Common myeloid progenitor, CD34-positive (primary cell): ENCODE results near the gene DYNLL2.
"Not testable (repeated sequence)": the region's sequence is repeated elsewhere in the genome, so short reads cannot be mapped to it uniquely, and the experiment has no call there.

Source experiments
- CTCF ChIA-PET: fragments of 350-600 bp; sonication (Branson Sonifier 250); formaldehyde crosslinking; loops from one replicate; lab custom pipeline; 2021; ENCODE audit warnings: antibody characterized with exemption; lab: Charles Lee
- POLR2A ChIA-PET: fragments of 350-600 bp; sonication (Branson Sonifier 250); formaldehyde crosslinking; loops from one replicate; lab custom pipeline; 2021; ENCODE audit warnings: antibody characterized with exemption; lab: Charles Lee
- DNase-seq, 3 donors: peaks; one replicate each; pipeline versions ENCODE4 v3.0.0 to v3.0.0-alpha.2; 2013
- H3K27ac ChIP-seq, 2 experiments: 1 replicate in 1 of 2; 2 replicates in 1 of 2; pipeline ENCODE4 v1.7.0; 2013; ENCODE audit warnings: inconsistent platforms in 2 of 2, low read length in 2 of 2, mild to moderate bottlenecking in 2 of 2, low read depth in 1 of 2, moderate library complexity in 1 of 2; ENCODE audit not compliant: severe bottlenecking in 2 of 2, insufficient read depth in 1 of 2, poor library complexity in 1 of 2
- H3K27me3 ChIP-seq, 5 experiments: replicated peaks in 2 of 5; 1 replicate in 3 of 5; 2 replicates in 2 of 5; pipeline versions ENCODE4 v1.6.1 to v1.7.0; 2013; ENCODE audit warnings: low read length in 4 of 5, mild to moderate bottlenecking in 2 of 5, moderate library complexity in 2 of 5, inconsistent platforms in 1 of 5; ENCODE audit not compliant: insufficient read depth in 5 of 5, control insufficient read depth in 4 of 5
- H3K36me3 ChIP-seq, 4 experiments: 1 replicate in 2 of 4; 2 replicates in 2 of 4; pipeline versions ENCODE4 v1.6.1 to v1.7.0; 2013; ENCODE audit warnings: low read length in 3 of 4, control low read depth in 1 of 4, mild to moderate bottlenecking in 1 of 4; ENCODE audit not compliant: control insufficient read depth in 4 of 4, insufficient read depth in 4 of 4
- H3K4me1 ChIP-seq, 4 experiments: 1 replicate in 3 of 4; 2 replicates in 1 of 4; pipeline versions ENCODE4 v1.6.1 to v1.7.1; 2013; ENCODE audit warnings: low read length in 3 of 4, mild to moderate bottlenecking in 3 of 4, control low read depth in 1 of 4, inconsistent platforms in 1 of 4, moderate library complexity in 1 of 4; ENCODE audit not compliant: control insufficient read depth in 4 of 4, insufficient read depth in 4 of 4; ENCODE audit errors: control extremely low read depth in 1 of 4
- H3K4me3 ChIP-seq, 7 experiments: 1 replicate in 4 of 7; 2 replicates in 3 of 7; pipeline versions ENCODE4 v1.5.1 to v1.7.0; 2013; ENCODE audit warnings: mild to moderate bottlenecking in 7 of 7, low read length in 6 of 7, moderate library complexity in 6 of 7, inconsistent platforms in 2 of 7, low read depth in 2 of 7, control low read depth in 1 of 7; ENCODE audit not compliant: insufficient read depth in 4 of 7, control insufficient read depth in 1 of 7; ENCODE audit errors: extremely low read depth in 1 of 7
- H3K9me3 ChIP-seq, 5 experiments: 1 replicate in 4 of 5; 2 replicates in 1 of 5; pipeline versions ENCODE4 v1.6.1 to v1.7.1; 2013; ENCODE audit warnings: low read length in 4 of 5, mild to moderate bottlenecking in 2 of 5, inconsistent platforms in 1 of 5, low read depth in 1 of 5, moderate library complexity in 1 of 5; ENCODE audit not compliant: control insufficient read depth in 4 of 5, insufficient read depth in 2 of 5; ENCODE audit errors: control extremely low read depth in 1 of 5
- WGBS: methylation state at CpG from one replicate; pipeline ENCODE4 v1.1.5; 2013; ENCODE audit not compliant: insufficient coverage; 5-methylcytosine and 5-hydroxymethylcytosine counted together

The DYNLL2 gene

GRCh38 chr17:58121925-58122324 lies 38.7 kb downstream of the DYNLL2 start:
- no peak overlapping the region for H3K27ac ChIP-seq
- CTCF ChIA-PET, result interaction anchor here (0.6 to 2.8 kb wide), 19 partner anchors 10 to 259 kb away, joined by 3 to 15 read pairs (median 4); partner anchors contain the start of genes MKS1 and OR4D2
- H3K27me3 ChIP-seq, result peaks cover 0 to 3% (median 2%) of the 10 kb centered on the region in 5 experiments

GRCh38 chr17:58127846-58128245 lies 44.6 kb downstream of the DYNLL2 start:
- Histone ChIP-seq H3K36me3 (no peaks in the 10 kb centered on the region), H3K4me3 (no peak overlapping the region)
- WGBS, result 58% methylated on average over 1 of the region's 1 CpG

More at GRCh38 chr17:58121925-58122324, 38.7 kb downstream of the DYNLL2 start:
- 0% methylated on average over 1 of the region's 5 CpGs for WGBS
- no peak overlapping the region for H3K4me3 ChIP-seq
- POLR2A ChIA-PET, result interaction anchor here (0.6 kb wide), 1 partner anchor 1042 kb away, joined by 5 read pairs; no protein-coding TSS in a partner anchor
- peak; percentile 76 to 85 (median 84) for DNase-seq
- no peaks in the 10 kb centered on the region for H3K9me3 ChIP-seq
- H3K4me1 ChIP-seq, result no peaks in the 10 kb centered on the region
- no peaks in the 10 kb centered on the region for H3K36me3 ChIP-seq

GRCh38 chr17:58132697-58133096 lies 49.5 kb downstream of the DYNLL2 start:
- POLR2A ChIA-PET, H3K4me3 ChIP-seq, H3K9me3 ChIP-seq, H3K27ac ChIP-seq, H3K27me3 ChIP-seq, H3K4me1 ChIP-seq, H3K36me3 ChIP-seq, CTCF ChIA-PET, DNase-seq: not testable (repeated sequence)
- no CpG with 5 or more reads among the region's 5 CpGs for WGBS

More at GRCh38 chr17:58127846-58128245, 44.6 kb downstream of the DYNLL2 start:
- Histone ChIP-seq H3K27me3 (peaks cover 0 to 11% (median 0%) of the 10 kb centered on the region in 5 experiments), H3K4me1 (no peaks in the 10 kb centered on the region), H3K27ac (no peak overlapping the region), H3K9me3 (no peaks in the 10 kb centered on the region)
- no peak for DNase-seq
- ChIA-PET POLR2A (no interaction called here), CTCF (no interaction called here)

GRCh38 chr17:58136669-58137279 lies 53.6 kb downstream of the DYNLL2 start:
- H3K27me3 ChIP-seq, result peaks cover 0 to 8% (median 4%) of the 10 kb centered on the region in 5 experiments
- H3K4me3 ChIP-seq, result no peak overlapping the region
- H3K9me3 ChIP-seq, result peaks cover 0 to 4% (median 0%) of the 10 kb centered on the region in 5 experiments
- WGBS, result 65% methylated on average over 6 of the region's 8 CpGs
- DNase-seq, result no peak
- no peaks in the 10 kb centered on the region for H3K36me3 ChIP-seq
- ChIA-PET CTCF (interaction anchor here (0.6 to 2.1 kb wide), 10 partner anchors 8 to 36 kb away, joined by 3 to 8 read pairs (median 4); no protein-coding TSS in a partner anchor), POLR2A (no interaction called here)
- no peak overlapping the region for H3K27ac ChIP-seq
- peaks cover 0 to 3% (median 0%) of the 10 kb centered on the region in 4 experiments for H3K4me1 ChIP-seq

- peaks cover 0 to 3% (median 0%) of the 10 kb centered on the region in 4 experiments for H3K4me1 ChIP-seq
- no peak overlapping the region for H3K4me3 ChIP-seq
- peaks cover 0 to 29% (median 12%) of the 10 kb centered on the region in 5 experiments for H3K9me3 ChIP-seq
- no peak overlapping the region for H3K27ac ChIP-seq
- no peak for DNase-seq
- CTCF ChIA-PET, result no interaction called here
- H3K36me3 ChIP-seq, result no peaks in the 10 kb centered on the region
- POLR2A ChIA-PET, result no interaction called here
- peaks cover 0 to 5% (median 2%) of the 10 kb centered on the region in 5 experiments for H3K27me3 ChIP-seq
- WGBS, result no CpG with 5 or more reads among the region's 5 CpGs
Measured at GRCh38 chr17:58141505-58141904, 58.3 kb downstream of the DYNLL2 start.

- H3K36me3 ChIP-seq, H3K4me3 ChIP-seq, DNase-seq, CTCF ChIA-PET, POLR2A ChIA-PET, H3K27ac ChIP-seq, H3K4me1 ChIP-seq, H3K27me3 ChIP-seq: not testable (repeated sequence)
- peaks cover 0 to 37% (median 12%) of the 10 kb centered on the region in 5 experiments for H3K9me3 ChIP-seq
- WGBS, result no CpG with 5 or more reads among the region's 4 CpGs
Measured at GRCh38 chr17:58143335-58143734, 60.1 kb downstream of the DYNLL2 start.

GRCh38 chr17:58144801-58145200 lies 61.6 kb downstream of the DYNLL2 start:
- H3K4me3 ChIP-seq, result no peak overlapping the region
- H3K27me3 ChIP-seq, result no peaks in the 10 kb centered on the region
- H3K9me3 ChIP-seq, result peaks cover 0 to 37% (median 12%) of the 10 kb centered on the region in 5 experiments
- DNase-seq, result no peak
- ChIA-PET POLR2A (no interaction called here), CTCF (interaction anchor here (0.8 kb wide), 1 partner anchor 9 kb away, joined by 4 read pairs; no protein-coding TSS in a partner anchor)
- H3K4me1 ChIP-seq, result no peaks in the 10 kb centered on the region
- no peaks in the 10 kb centered on the region for H3K36me3 ChIP-seq
- H3K27ac ChIP-seq, result no peak overlapping the region
- WGBS, result no CpG with 5 or more reads among the region's 1 CpG
